GM23248 (cell line): Measurements from ENCODE around the gene MYO5A. TPM values are rescaled to one million over a fixed set of nuclear protein-coding genes. Genes with fewer than 3 reads are reported as not detected.
A peak's percentile ranks its signal among the peaks of the same experiment; 100 is the strongest.

Experiments
- DNase-seq: peaks from one replicate; pipeline ENCODE4 v3.0.0-alpha.2; 2015
- H2AFZ ChIP-seq: fragments of 200-600 bp; sonication (generic); 2 replicates; pipeline ENCODE4 v1.6.1; 2016; ENCODE audit warnings: antibody characterized with exemption
- H3F3A ChIP-seq: fragments of 200-600 bp; sonication (generic); 2 replicates; pipeline ENCODE4 v1.6.1; 2016; ENCODE audit warnings: mild to moderate bottlenecking, antibody characterized with exemption, mixed run types; ENCODE audit not compliant: insufficient read depth
- H3K27ac ChIP-seq: fragments of 200-600 bp; sonication (generic); 2 replicates; pipeline ENCODE4 v1.5.1; 2016; ENCODE audit warnings: mild to moderate bottlenecking
- H3K27me3 ChIP-seq: fragments of 200-600 bp; sonication (generic); replicated peaks from 2 replicates; pipeline ENCODE4 v1.6.1; 2016; ENCODE audit warnings: mild to moderate bottlenecking; ENCODE audit not compliant: insufficient read depth
- H3K36me3 ChIP-seq: fragments of 200-600 bp; sonication (generic); 2 replicates; pipeline ENCODE4 v1.6.1; 2016; ENCODE audit warnings: low read depth, mild to moderate bottlenecking
- H3K4me1 ChIP-seq: fragments of 200-600 bp; sonication (generic); 2 replicates; pipeline ENCODE4 v1.6.1; 2016; ENCODE audit warnings: mild to moderate bottlenecking; ENCODE audit not compliant: insufficient read depth
- H3K4me2 ChIP-seq: fragments of 200-600 bp; sonication (generic); one replicate; pipeline ENCODE4 v1.6.1; 2016; ENCODE audit warnings: mild to moderate bottlenecking; ENCODE audit not compliant: unreplicated experiment
- H3K4me3 ChIP-seq: fragments of 200-600 bp; sonication (generic); 2 replicates; pipeline ENCODE4 v1.5.1; 2016; ENCODE audit warnings: mild to moderate bottlenecking
- H3K79me2 ChIP-seq: fragments of 200-600 bp; sonication (generic); 2 replicates; pipeline ENCODE4 v1.6.1; 2016; ENCODE audit warnings: mild to moderate bottlenecking; ENCODE audit not compliant: insufficient read depth
- H3K9ac ChIP-seq: fragments of 200-600 bp; sonication (generic); 2 replicates; pipeline ENCODE4 v1.6.1; 2016; ENCODE audit warnings: mild to moderate bottlenecking
- H3K9me2 ChIP-seq: fragments of 200-600 bp; sonication (generic); 2 replicates; pipeline ENCODE4 v1.6.1; 2016; ENCODE audit warnings: mixed run types, mild to moderate bottlenecking, moderate library complexity; ENCODE audit not compliant: insufficient read depth
- H3K9me3 ChIP-seq: fragments of 200-600 bp; sonication (generic); one replicate; pipeline ENCODE4 v1.6.1; 2017; ENCODE audit warnings: low read depth
- H4K20me1 ChIP-seq: fragments of 200-600 bp; sonication (generic); 2 replicates; pipeline ENCODE4 v1.6.0; 2016; ENCODE audit not compliant: insufficient read depth
- EZH2 ChIP-seq: fragments of 200-600 bp; sonication (generic); IDR thresholded peaks from 2 replicates; pipeline ENCODE4 v1.6.1; 2018; ENCODE audit warnings: antibody characterized with exemption, mild to moderate bottlenecking; ENCODE audit not compliant: insufficient read depth, poor library complexity, severe bottlenecking
- EZH2phosphoT487 ChIP-seq: fragments of 200-600 bp; sonication (generic); IDR thresholded peaks from 2 replicates; pipeline ENCODE4 v1.6.1; 2018; ENCODE audit warnings: antibody characterized with exemption, moderate library complexity, mild to moderate bottlenecking, low read depth; ENCODE audit not compliant: insufficient read depth
- WGBS, 2 experiments: methylation state at CpG; one replicate each; pipeline ENCODE4 v1.1.6; 2015 to 2017; ENCODE audit warnings: low lambda C conversion rate in 2 of 2, low coverage in 1 of 2; ENCODE audit errors: missing lambda C conversion rate in 2 of 2; 5-methylcytosine and 5-hydroxymethylcytosine counted together
- in situ Hi-C: fragments of 300-500 bp; cut with MboI; formaldehyde crosslinking; loops from 2 replicates; pipeline ENCODE4 v1.15.0; 2020
- polyA plus RNA-seq: library from polyadenylated mRNA; unstranded; fragments of >200 nt; fragmentation: Nextera tagmentation; extraction: Ambion mirVana; gene quantifications from 2 replicates; pipeline ENCODE4 v1.2.1, GENCODE V29; 2016
- total RNA-seq: library from RNA; depleted of rRNA; stranded (reverse); fragments of >200 nt; shearing (Covaris generic); gene quantifications from 2 replicates; pipeline ENCODE4 v1.2.3, GENCODE V29; 2014

The MYO5A gene
- total and polyA plus RNA-seq, 2 experiments from 2014 or later: 12.1 to 33.3 TPM

DNA sequence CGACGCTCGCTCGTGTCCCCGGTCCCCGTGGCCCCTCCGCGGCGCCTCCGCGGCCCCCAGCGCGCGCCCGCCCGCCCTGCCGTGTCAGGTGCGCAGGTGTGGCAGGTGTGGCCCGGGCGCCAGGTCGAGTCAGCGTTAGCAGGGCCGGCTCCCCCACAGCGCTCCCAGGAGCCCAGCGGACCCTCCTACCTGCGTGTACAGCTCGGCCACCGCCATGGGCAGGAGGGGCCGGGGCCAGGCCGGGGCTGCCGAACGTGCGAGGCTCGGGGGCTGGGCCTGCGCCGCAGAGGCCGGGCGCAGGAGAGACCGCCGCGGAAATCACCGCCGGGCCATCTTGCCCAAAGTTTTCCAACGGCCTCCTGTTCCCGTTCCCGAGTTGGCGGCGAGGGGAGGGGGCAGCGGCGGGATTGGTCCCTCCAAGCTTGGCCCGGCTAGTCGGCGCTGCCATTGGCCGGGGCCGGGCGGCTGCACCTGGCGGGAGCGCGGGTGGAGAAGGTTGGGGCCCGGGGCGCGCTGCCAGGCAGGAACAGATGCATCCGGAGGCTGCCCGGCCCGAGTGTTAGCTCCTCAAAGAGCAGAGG lies 233.2 kb downstream of the MYO5A start, which contains the start of gene MYO5C:
Gene MYO5C (minus strand): TSS at position 384 of the 581 bp plus-strand sequence. CDS start 168 bp downstream, at position 216.
- DNase-seq: peak; percentile 16
- no peaks in the 10 kb centered on the region for H3K9me3 ChIP-seq
- H3K4me1 ChIP-seq: no peaks in the 10 kb centered on the region
- H3K9me2 ChIP-seq: no peaks in the 10 kb centered on the region
- no peaks in the 10 kb centered on the region for H3K36me3 ChIP-seq
- peak within 1 kb of the TSS; percentile 50 for H3K4me3 ChIP-seq
- no peaks in the 10 kb centered on the region for H4K20me1 ChIP-seq
- H3K4me2 ChIP-seq: peak within 1 kb of the TSS; percentile 22
- H3K27me3 ChIP-seq: peaks cover 32% of the 10 kb centered on the region
- TF ChIP-seq EZH2 (no peak), EZH2phosphoT487 (no peak)
- H2AFZ ChIP-seq: peak within 1 kb of the TSS; percentile 20; the same call in 1 of the 2 replicates
- H3K79me2 ChIP-seq: no peaks in the 10 kb centered on the region
- 6 to 9% methylated on average over 34 to 53 of the region's 65 CpGs for WGBS, 2 experiments
- H3K9ac ChIP-seq: no peak within 1 kb of the TSS
- no peak within 1 kb of the TSS for H3K27ac ChIP-seq
- H3F3A ChIP-seq: no peaks in the 10 kb centered on the region
- in situ Hi-C loops: no loop called here

DNA sequence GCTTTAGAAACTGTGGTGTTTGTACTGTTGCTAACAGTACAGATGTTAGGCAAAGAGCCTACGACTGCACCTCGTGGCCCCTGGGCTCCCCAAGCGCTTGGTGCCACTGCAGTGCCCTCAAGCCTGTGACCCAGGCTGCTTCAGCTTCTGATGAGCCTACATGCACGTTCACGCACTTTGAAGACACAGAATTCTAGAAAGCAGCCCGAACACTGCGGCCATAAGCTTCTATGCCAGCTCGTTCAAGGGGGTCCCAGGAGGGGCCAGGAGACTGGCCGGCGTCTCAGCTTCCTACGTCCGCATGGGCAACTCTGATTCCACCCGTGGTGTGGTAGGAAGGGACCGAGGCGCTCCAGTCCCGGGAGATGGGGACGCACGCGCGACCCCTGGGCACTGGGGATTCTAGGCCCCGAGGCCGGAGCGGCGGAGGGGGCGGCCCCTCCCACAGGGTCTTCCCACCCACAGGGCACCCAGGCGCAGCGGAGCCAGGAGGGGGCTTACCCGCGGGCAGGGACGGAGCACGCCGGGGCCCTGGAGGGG lies 233.7 kb downstream of the MYO5A start:
- H3K79me2 ChIP-seq: no peaks in the 10 kb centered on the region
- peaks cover 32% of the 10 kb centered on the region for H3K27me3 ChIP-seq
- H3K9me2 ChIP-seq: no peaks in the 10 kb centered on the region
- 0 out of 2 replicates have a peak overlapping the region, but pooled peaks have one; percentile 20 for H2AFZ ChIP-seq
- peak overlapping the region; percentile 50 for H3K4me3 ChIP-seq
- in situ Hi-C loops: no loop called here
- no peak overlapping the region for H3K4me2 ChIP-seq
- no peaks in the 10 kb centered on the region for H3K4me1 ChIP-seq
- H3K9ac ChIP-seq: no peak overlapping the region
- TF ChIP-seq EZH2 (no peak), EZH2phosphoT487 (0 out of 2 replicates have a peak, but pooled peaks have one; percentile 47)
- H3K9me3 ChIP-seq: no peaks in the 10 kb centered on the region
- 13 to 14% methylated on average over 23 to 32 of the region's 32 CpGs for WGBS, 2 experiments
- no peaks in the 10 kb centered on the region for H4K20me1 ChIP-seq
- no peaks in the 10 kb centered on the region for H3K36me3 ChIP-seq
- no peak overlapping the region for H3K27ac ChIP-seq
- no peaks in the 10 kb centered on the region for H3F3A ChIP-seq
- DNase-seq: peak; percentile 13

DNA sequence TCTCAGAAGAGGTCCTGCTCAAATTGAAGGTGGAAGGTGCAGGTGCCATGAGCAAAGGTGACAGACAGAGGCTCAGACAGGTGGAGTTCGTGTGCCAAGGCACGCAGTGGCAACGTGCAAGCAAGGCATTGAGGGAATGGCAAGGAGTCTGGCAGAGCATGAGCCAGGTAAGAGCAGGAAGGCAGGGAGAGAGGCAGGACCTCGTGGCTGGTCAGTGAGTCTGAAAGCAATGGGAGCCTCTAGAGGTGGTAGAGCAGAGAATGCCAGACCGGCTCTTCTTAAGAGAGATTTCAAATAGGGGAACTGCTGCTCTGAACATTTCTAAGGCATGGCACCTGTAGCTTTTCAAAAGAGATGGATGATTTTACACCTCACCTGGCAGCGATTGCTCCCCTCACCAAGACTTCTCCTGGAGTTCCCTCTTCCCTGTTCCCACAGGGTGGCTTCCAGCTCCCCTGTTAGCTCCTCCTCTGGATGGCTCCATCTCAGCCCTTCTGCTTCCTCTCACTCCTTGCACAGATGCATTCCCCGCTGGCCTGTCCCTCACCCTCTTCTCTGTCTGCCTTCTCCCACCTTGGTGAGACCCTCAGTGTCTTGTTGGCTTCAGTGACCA lies 235.8 kb downstream of the MYO5A start:
- no peak overlapping the region for H3K4me3 ChIP-seq
- H3K4me2 ChIP-seq: no peak overlapping the region
- H3K27me3 ChIP-seq: peaks cover 32% of the 10 kb centered on the region
- no peaks in the 10 kb centered on the region for H3K79me2 ChIP-seq
- no peak for DNase-seq
- no peak overlapping the region for H2AFZ ChIP-seq
- no peaks in the 10 kb centered on the region for H3K9me3 ChIP-seq
- no peak overlapping the region for H3K27ac ChIP-seq
- H3K9me2 ChIP-seq: no peaks in the 10 kb centered on the region
- 91% methylated on average over 7 of the region's 7 CpGs for WGBS, 2 experiments
- no peaks in the 10 kb centered on the region for H4K20me1 ChIP-seq
- no peaks in the 10 kb centered on the region for H3K4me1 ChIP-seq
- in situ Hi-C loops: no loop called here
- H3K36me3 ChIP-seq: no peaks in the 10 kb centered on the region
- TF ChIP-seq EZH2 (no peak), EZH2phosphoT487 (no peak)
- H3F3A ChIP-seq: no peaks in the 10 kb centered on the region
- no peak overlapping the region for H3K9ac ChIP-seq

DNA sequence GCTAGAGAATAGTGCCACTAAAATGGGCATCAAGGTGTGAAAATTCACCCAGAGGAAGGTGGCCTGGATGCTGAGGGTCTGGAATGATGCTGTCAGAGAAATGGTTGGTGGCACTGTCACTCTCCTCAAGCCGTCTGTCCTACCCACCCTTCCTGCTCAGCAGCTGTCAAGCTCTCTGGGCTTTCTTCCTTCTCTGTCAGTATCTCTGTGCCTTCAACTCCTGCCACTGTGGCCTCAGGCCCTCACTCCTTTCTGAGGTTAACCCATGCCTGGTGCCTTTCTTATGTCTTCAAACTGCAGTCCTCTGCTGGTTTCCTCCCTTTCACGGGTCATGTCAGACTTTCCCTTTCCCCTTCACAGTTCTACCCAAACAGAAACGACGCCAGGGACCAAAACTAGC lies 237.5 kb downstream of the MYO5A start:
- no peak for DNase-seq
- Histone ChIP-seq H3K36me3 (no peaks in the 10 kb centered on the region), H3K9ac (no peak overlapping the region), H3K4me1 (no peaks in the 10 kb centered on the region), H3K9me3 (no peaks in the 10 kb centered on the region), H2AFZ (no peak overlapping the region), H4K20me1 (no peaks in the 10 kb centered on the region), H3K9me2 (no peaks in the 10 kb centered on the region), H3K4me2 (no peak overlapping the region), H3K79me2 (no peaks in the 10 kb centered on the region), H3K4me3 (no peak overlapping the region), H3F3A (no peaks in the 10 kb centered on the region), H3K27me3 (peaks cover 30% of the 10 kb centered on the region), H3K27ac (no peak overlapping the region)
- in situ Hi-C loops: no loop called here
- TF ChIP-seq EZH2phosphoT487: no peak
- 56 to 65% methylated on average over 4 of the region's 4 CpGs for WGBS, 2 experiments
